Kidney epithelial cell (primary cell): Measurements from ENCODE around the gene MMP14. TPM values are rescaled to one million over a fixed set of nuclear protein-coding genes. Genes with fewer than 3 reads are reported as not detected.
"Not testable (repeated sequence)": the region's sequence is repeated elsewhere in the genome, so short reads cannot be mapped to it uniquely, and the experiment has no call there.

ENCODE experiments used
- DNase-seq: peaks from one replicate; pipeline ENCODE4 v3.0.0-alpha.2; 2010; ENCODE audit warnings: low read depth
- H3K27me3 ChIP-seq: 2 replicates; pipeline ENCODE4 v1.6.0; 2011; ENCODE audit warnings: low read length; ENCODE audit not compliant: control insufficient read depth, insufficient read depth
- H3K36me3 ChIP-seq: 2 replicates; pipeline ENCODE4 v1.5.1; 2011; ENCODE audit warnings: low read length; ENCODE audit not compliant: control insufficient read depth, insufficient read depth
- H3K4me3 ChIP-seq: 2 replicates; pipeline ENCODE4 v1.5.1; 2011; ENCODE audit warnings: low read depth, mild to moderate bottlenecking, control low read depth, low read length
- total RNA-seq: library from RNA; depleted of rRNA; stranded (reverse); fragments of >200 nt; gene quantifications from 2 replicates; pipeline ENCODE4 v1.2.3, GENCODE V29; 2015
- TF ChIP-seq, protein P1 (sequence below): IDR thresholded peaks from 2 replicates; pipeline ENCODE4 v1.5.1; 2011; ENCODE audit warnings: mild to moderate bottlenecking, moderate library complexity, low read length, control low read depth, inconsistent platforms; ENCODE audit not compliant: insufficient read depth, poor library complexity, severe bottlenecking

MMP14 gene
- total RNA-seq, 1 donor from 2014 or later, result 669 TPM

DNA sequence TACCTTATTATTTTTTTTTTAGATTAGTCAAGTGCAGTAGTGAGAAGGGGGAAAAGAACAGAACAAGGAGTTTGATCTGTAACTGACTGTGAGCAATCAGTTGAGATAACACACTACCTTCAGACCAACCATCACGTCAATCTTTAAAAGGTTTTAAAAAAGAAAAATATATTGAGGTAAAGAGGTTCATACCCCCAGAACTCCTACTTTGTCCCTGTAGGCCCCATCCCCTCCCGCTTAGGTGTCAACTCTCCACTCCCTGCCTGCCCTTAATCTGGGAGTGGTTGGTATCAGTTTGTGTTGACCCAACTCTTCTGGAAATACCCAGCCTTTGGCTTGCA lies 16.2 kb downstream of the MMP14 start:
- no peak overlapping the region for H3K4me3 ChIP-seq
- no peaks in the 10 kb centered on the region for H3K36me3 ChIP-seq
- DNase-seq, result no peak
- no peaks in the 10 kb centered on the region for H3K27me3 ChIP-seq
- TF ChIP-seq, protein P1, sequence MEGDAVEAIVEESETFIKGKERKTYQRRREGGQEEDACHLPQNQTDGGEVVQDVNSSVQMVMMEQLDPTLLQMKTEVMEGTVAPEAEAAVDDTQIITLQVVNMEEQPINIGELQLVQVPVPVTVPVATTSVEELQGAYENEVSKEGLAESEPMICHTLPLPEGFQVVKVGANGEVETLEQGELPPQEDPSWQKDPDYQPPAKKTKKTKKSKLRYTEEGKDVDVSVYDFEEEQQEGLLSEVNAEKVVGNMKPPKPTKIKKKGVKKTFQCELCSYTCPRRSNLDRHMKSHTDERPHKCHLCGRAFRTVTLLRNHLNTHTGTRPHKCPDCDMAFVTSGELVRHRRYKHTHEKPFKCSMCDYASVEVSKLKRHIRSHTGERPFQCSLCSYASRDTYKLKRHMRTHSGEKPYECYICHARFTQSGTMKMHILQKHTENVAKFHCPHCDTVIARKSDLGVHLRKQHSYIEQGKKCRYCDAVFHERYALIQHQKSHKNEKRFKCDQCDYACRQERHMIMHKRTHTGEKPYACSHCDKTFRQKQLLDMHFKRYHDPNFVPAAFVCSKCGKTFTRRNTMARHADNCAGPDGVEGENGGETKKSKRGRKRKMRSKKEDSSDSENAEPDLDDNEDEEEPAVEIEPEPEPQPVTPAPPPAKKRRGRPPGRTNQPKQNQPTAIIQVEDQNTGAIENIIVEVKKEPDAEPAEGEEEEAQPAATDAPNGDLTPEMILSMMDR, result no peak

DNA sequence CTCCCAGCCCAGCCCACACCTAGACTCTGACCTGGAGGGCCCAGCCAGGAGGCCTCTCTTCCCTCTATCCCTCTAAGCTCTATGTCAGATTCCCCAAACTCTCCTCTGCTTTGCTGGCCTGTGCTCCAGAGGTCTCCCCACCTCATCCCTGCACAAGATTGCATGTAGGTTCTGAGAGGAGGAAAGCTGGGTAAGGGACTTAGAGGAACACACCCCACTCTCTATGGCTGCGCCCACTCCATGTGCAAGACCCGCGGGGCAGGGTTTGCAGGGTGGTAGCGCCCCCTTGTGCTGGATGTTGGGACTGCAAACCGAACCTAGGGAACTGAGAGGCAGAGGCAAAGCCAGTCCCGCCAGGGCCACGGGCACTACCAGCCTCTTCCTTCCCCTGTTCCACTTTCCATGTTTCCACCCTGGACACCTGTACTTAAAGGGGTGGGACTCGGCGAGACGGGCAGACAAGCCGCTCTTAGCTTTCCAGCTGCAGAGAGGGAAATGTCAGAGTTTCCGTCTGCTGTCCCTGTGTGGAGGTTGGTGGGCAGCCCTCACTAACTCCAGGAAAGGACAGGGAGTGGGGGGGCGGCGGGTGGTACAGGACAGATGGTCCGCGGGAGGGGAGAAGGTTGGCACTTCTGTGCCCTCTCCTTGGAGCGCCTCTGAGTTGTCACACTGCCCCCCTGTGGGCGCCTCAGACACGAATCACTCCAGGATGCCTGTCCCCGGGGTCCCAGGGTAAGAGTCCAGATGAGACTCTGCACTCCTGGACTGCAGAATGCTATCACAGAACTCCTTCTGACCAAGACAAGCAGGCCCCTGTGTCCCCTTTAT lies 16.8 kb downstream of the MMP14 start:
- Histone ChIP-seq H3K27me3 (no peaks in the 10 kb centered on the region), H3K36me3 (no peaks in the 10 kb centered on the region), H3K4me3 (peak overlapping the region; percentile 23)
- TF ChIP-seq, protein P1, result peak; percentile 94
- DNase-seq, result no peak

DNA sequence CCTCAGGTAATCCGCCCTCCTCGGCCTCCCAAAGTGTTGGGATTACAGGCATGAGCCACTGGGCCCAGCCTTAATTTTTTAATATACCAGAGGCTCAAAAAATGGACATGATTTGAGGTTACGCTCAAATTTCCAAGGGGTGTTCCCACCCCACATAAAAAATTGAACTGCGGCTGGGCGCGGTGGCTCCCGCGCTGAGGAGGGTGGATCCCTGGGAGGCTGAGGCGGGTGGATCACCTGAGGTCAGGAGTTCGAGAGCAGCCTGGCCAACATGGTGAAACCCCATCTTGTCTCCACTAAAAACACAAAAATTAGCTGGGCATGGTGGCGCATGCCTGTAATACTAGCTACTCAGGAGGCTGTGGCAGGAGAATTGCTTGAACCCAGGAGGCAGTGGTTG lies 17.9 kb downstream of the MMP14 start:
- not testable (repeated sequence) for DNase-seq, H3K27me3 ChIP-seq, H3K4me3 ChIP-seq, H3K36me3 ChIP-seq

DNA sequence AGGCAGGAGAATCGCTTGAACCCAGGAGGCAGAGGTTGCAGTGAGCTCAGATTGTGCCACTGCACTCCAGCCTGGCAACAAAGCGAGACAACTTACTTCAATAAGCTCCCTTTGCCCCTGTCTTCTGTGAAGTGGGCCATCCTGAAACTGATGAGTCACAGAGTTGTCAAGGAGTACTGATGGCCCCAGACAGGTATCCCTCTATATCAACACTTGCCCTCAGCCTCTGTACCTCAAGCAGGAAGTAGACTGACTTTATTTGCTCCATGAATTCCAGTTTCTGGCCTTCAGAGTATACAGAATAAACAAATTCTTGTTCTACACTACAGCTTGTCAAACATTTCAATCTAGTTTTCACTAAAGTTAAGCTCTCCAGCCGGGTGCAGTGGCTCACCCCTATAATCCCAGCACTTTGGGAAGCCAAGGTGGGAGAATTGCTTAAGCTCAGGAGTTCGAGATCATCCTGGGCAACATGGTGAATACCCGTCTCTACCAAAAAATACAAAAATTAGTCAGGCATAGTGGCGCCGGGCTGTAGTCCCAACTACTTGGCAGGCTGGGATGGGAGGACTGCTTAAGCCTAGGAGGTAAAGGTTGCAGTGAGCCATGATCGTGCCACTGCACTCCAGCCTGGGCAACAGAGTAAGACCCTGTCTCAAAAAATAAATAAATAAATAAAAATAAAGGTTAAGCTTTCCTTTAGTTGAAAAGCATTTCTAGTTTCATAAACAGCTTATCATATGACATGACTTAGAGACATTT lies 18.8 kb downstream of the MMP14 start:
- DNase-seq, result no peak
- Histone ChIP-seq H3K36me3 (no peaks in the 10 kb centered on the region), H3K4me3 (no peak overlapping the region), H3K27me3 (no peaks in the 10 kb centered on the region)
- TF ChIP-seq, protein P1, result no peak

DNA sequence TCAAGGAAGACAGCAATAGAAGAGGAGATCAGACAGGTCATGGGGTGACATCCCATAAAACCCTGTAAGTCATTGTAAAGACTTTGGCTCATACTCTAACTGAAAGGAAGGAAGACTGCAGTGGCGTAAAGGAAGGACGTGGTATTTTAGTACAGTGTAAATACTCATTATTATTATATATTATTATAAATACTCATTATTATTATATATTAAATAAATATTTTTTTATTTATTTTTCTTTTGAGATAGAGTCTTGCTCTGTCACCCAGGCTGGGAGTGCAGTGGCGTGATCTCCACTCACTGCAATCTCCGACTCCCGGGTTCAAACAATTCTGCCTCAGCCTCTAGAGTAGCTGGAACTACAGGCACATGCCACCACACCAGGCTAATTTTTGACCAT lies 20.0 kb downstream of the MMP14 start:
- Histone ChIP-seq H3K36me3 (no peaks in the 10 kb centered on the region), H3K4me3 (no peak overlapping the region), H3K27me3 (no peaks in the 10 kb centered on the region)
- no peak for DNase-seq
- TF ChIP-seq, protein P1, result no peak

DNA sequence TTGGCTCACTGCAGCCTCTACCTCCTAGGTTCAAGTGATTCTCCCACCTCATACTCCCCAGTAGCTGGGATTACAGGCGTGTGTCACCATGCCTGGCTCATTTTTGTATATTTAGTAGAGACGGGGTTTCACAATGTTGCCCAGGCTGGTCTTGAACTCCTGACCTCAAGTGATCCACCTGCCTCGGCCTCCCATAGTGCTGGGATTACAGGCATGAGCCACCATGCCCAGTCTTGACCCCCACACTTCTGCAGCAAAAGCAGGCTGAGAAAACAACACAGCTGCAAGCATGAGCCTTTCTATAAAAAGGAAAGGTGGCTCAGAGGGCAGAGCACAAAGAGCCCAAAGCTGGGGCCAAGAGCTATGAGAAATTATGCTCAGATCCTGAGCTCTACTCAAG lies 24.0 kb downstream of the MMP14 start:
- H3K27me3 ChIP-seq, DNase-seq, H3K36me3 ChIP-seq, H3K4me3 ChIP-seq: not testable (repeated sequence)
